HL-60 (cell line): Measurements from ENCODE around the gene PCGF3.

Experiments used
- GABPA ChIP-seq: IDR thresholded peaks from 2 replicates; pipeline ENCODE4 v1.6.1; 2012; ENCODE audit warnings: low read depth
- POLR2AphosphoS5 ChIP-seq: IDR thresholded peaks from 2 replicates; pipeline ENCODE4 v1.6.1; 2012; ENCODE audit warnings: low read depth
- SPI1 ChIP-seq: IDR thresholded peaks from 2 replicates; pipeline ENCODE4 v1.6.1; 2012; ENCODE audit warnings: low read depth, mild to moderate bottlenecking, borderline replicate concordance
- TF ChIP-seq, protein P1 (sequence below): IDR thresholded peaks from one replicate; pipeline ENCODE4 v1.5.1; 2011; ENCODE audit warnings: low read length, control low read depth, inconsistent platforms; ENCODE audit not compliant: insufficient read depth
- TF ChIP-seq, protein P2 (sequence below): IDR thresholded peaks from 2 replicates; pipeline ENCODE4 v1.6.1; 2012; ENCODE audit warnings: low read depth; ENCODE audit not compliant: insufficient replicate concordance

DNA sequence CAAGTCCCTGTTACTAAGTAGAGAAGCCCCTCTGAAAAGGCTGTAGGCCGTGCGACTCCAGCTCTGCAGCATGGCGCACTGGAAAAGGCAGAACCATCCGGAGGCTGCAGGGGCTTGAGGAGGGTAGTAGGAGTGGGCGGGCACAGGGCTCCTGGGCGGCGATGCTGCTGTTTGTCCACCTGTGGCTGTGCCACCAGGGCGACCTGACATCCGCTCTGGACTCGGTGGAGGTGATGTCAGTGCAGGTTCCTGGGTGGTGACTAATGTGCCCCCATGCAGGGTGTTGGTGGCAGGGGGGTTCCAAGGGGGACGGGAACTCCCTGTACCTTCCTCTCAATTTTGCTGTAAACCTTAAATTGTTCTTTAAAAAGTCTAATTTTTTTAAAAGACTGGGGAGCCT lies 58.3 kb downstream of the PCGF3 start:
- TF ChIP-seq POLR2AphosphoS5 (peak; percentile 27; the same call in 1 of the 2 replicates), GABPA (no peak), SPI1 (no peak)
- TF ChIP-seq, protein P1, sequence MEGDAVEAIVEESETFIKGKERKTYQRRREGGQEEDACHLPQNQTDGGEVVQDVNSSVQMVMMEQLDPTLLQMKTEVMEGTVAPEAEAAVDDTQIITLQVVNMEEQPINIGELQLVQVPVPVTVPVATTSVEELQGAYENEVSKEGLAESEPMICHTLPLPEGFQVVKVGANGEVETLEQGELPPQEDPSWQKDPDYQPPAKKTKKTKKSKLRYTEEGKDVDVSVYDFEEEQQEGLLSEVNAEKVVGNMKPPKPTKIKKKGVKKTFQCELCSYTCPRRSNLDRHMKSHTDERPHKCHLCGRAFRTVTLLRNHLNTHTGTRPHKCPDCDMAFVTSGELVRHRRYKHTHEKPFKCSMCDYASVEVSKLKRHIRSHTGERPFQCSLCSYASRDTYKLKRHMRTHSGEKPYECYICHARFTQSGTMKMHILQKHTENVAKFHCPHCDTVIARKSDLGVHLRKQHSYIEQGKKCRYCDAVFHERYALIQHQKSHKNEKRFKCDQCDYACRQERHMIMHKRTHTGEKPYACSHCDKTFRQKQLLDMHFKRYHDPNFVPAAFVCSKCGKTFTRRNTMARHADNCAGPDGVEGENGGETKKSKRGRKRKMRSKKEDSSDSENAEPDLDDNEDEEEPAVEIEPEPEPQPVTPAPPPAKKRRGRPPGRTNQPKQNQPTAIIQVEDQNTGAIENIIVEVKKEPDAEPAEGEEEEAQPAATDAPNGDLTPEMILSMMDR: no peak
- TF ChIP-seq, protein P2, sequence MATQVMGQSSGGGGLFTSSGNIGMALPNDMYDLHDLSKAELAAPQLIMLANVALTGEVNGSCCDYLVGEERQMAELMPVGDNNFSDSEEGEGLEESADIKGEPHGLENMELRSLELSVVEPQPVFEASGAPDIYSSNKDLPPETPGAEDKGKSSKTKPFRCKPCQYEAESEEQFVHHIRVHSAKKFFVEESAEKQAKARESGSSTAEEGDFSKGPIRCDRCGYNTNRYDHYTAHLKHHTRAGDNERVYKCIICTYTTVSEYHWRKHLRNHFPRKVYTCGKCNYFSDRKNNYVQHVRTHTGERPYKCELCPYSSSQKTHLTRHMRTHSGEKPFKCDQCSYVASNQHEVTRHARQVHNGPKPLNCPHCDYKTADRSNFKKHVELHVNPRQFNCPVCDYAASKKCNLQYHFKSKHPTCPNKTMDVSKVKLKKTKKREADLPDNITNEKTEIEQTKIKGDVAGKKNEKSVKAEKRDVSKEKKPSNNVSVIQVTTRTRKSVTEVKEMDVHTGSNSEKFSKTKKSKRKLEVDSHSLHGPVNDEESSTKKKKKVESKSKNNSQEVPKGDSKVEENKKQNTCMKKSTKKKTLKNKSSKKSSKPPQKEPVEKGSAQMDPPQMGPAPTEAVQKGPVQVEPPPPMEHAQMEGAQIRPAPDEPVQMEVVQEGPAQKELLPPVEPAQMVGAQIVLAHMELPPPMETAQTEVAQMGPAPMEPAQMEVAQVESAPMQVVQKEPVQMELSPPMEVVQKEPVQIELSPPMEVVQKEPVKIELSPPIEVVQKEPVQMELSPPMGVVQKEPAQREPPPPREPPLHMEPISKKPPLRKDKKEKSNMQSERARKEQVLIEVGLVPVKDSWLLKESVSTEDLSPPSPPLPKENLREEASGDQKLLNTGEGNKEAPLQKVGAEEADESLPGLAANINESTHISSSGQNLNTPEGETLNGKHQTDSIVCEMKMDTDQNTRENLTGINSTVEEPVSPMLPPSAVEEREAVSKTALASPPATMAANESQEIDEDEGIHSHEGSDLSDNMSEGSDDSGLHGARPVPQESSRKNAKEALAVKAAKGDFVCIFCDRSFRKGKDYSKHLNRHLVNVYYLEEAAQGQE: no peak
